A673 (cell line): Measurements from ENCODE around the gene ZMYND11. TPM values are rescaled to one million over a fixed set of nuclear protein-coding genes. Genes with fewer than 3 reads are reported as not detected.

Experiments
- BruUV-seq: library from RNA; stranded (reverse); fragments of 400-500 nt; replicated peaks from 2 replicates; lab custom pipeline; 2021; lab: Mats Ljungman, UMichigan
- CTCF ChIA-PET: fragments of 300-600 bp; sonication (Branson Sonifier 250); formaldehyde crosslinking; loops from one replicate; lab custom pipeline; 2022; ENCODE audit warnings: antibody characterized with exemption; lab: Charles Lee
- POLR2A ChIA-PET: fragments of 300-600 bp; sonication (Branson Sonifier 250); formaldehyde crosslinking; loops from one replicate; lab custom pipeline; 2022; ENCODE audit warnings: antibody characterized with exemption; ENCODE audit not compliant: low non-redundant PET; lab: Charles Lee
- DNase-seq: peaks from one replicate; pipeline ENCODE4 v3.0.0-alpha.2; 2015; ENCODE audit warnings: low spot score
- H3K27ac ChIP-seq: fragments of 200-600 bp; sonication (generic); 2 replicates; pipeline ENCODE4 v1.5.1; 2016; ENCODE audit warnings: mixed run types, low read depth, mild to moderate bottlenecking, mixed read lengths, antibody characterized with exemption, low read length; ENCODE audit not compliant: poor library complexity, severe bottlenecking
- H3K27me3 ChIP-seq: fragments of 200-600 bp; sonication (generic); replicated peaks from 2 replicates; pipeline ENCODE4 v1.6.1; 2017; ENCODE audit warnings: mixed run types, low read depth, mild to moderate bottlenecking, mixed read lengths, antibody characterized with exemption, low read length; ENCODE audit not compliant: insufficient read depth, poor library complexity
- H3K36me3 ChIP-seq: fragments of 200-600 bp; sonication (generic); 2 replicates; pipeline ENCODE4 v1.6.1; 2016; ENCODE audit warnings: mixed run types, mild to moderate bottlenecking, mixed read lengths, antibody characterized with exemption, low read length; ENCODE audit not compliant: insufficient read depth, poor library complexity, severe bottlenecking
- H3K4me1 ChIP-seq: fragments of 200-600 bp; sonication (generic); 2 replicates; pipeline ENCODE4 v1.6.1; 2017; ENCODE audit warnings: mixed run types, mild to moderate bottlenecking, mixed read lengths, antibody characterized with exemption, low read length; ENCODE audit not compliant: insufficient read depth, poor library complexity, severe bottlenecking
- H3K4me3 ChIP-seq: fragments of 200-600 bp; sonication (generic); 2 replicates; pipeline ENCODE4 v1.5.1; 2016; ENCODE audit warnings: low read depth, mixed run types, mild to moderate bottlenecking, mixed read lengths, low read length; ENCODE audit not compliant: poor library complexity, severe bottlenecking
- H3K9me3 ChIP-seq: fragments of 200-600 bp; sonication (generic); 2 replicates; pipeline ENCODE4 v1.6.1; 2016; ENCODE audit warnings: mixed run types, low read depth, mild to moderate bottlenecking, mixed read lengths, antibody characterized with exemption, low read length; ENCODE audit not compliant: poor library complexity, severe bottlenecking
- EZH2 ChIP-seq: fragments of 200-600 bp; sonication (generic); IDR thresholded peaks from 2 replicates; pipeline ENCODE4 v1.6.1; 2017; ENCODE audit warnings: borderline replicate concordance, low read depth, mild to moderate bottlenecking, mixed read lengths, antibody characterized with exemption, low read length; ENCODE audit not compliant: poor library complexity, severe bottlenecking
- intact Hi-C: fragments of 100-400 bp; cut with micrococcal nuclease; formaldehyde crosslinking; loops from one replicate; pipeline ENCODE4 v1.10.0; 2022; ENCODE audit not compliant: unreplicated experiment
- total RNA-seq: library from RNA; stranded (reverse); gene quantifications from 2 replicates; pipeline ENCODE4 v1.2.3, GENCODE V29; 2021
- TF ChIP-seq, protein P1 (sequence below): fragments of 300-800, 200-600 bp; sonication (generic); conservative IDR thresholded peaks from 2 replicates; pipeline ENCODE4 v1.5.1; 2017; ENCODE audit warnings: low read depth, mild to moderate bottlenecking, antibody characterized with exemption, low read length, moderate library complexity, mixed read lengths

Gene ZMYND11
- total RNA-seq, 1 experiment from 2014 or later = 82.8 TPM

DNA sequence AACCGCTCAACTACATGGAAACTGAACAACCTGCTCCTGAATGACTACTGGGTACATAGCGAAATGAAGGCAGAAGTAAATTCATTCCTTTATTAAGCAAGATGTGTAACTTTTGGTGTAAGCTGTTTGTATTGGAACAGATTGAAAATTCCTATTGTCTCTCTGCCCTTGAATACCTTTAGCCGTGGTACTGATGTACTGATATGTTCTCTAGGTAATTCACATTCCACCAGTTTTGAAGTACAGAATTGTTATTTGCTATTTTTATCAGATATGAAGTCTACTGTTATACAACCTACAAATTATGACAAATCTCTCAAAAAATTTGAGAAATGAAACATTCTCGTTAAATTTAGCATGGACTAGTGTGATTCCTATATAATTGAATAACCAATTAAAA lies 17.7 kb downstream of the ZMYND11 start:
- no peak for DNase-seq
- Histone ChIP-seq H3K27me3 (no peaks in the 10 kb centered on the region), H3K27ac (no peak overlapping the region), H3K9me3 (no peaks in the 10 kb centered on the region), H3K36me3 (no peaks in the 10 kb centered on the region), H3K4me1 (peaks cover 7% of the 10 kb centered on the region), H3K4me3 (no peak overlapping the region)
- intact Hi-C loops = no loop called here
- TF ChIP-seq, protein P1, sequence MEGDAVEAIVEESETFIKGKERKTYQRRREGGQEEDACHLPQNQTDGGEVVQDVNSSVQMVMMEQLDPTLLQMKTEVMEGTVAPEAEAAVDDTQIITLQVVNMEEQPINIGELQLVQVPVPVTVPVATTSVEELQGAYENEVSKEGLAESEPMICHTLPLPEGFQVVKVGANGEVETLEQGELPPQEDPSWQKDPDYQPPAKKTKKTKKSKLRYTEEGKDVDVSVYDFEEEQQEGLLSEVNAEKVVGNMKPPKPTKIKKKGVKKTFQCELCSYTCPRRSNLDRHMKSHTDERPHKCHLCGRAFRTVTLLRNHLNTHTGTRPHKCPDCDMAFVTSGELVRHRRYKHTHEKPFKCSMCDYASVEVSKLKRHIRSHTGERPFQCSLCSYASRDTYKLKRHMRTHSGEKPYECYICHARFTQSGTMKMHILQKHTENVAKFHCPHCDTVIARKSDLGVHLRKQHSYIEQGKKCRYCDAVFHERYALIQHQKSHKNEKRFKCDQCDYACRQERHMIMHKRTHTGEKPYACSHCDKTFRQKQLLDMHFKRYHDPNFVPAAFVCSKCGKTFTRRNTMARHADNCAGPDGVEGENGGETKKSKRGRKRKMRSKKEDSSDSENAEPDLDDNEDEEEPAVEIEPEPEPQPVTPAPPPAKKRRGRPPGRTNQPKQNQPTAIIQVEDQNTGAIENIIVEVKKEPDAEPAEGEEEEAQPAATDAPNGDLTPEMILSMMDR = no peak
- TF ChIP-seq EZH2 = no peak
- no TSS peak for BruUV-seq
- CTCF ChIA-PET = no interaction called here
- POLR2A ChIA-PET = no interaction called here

DNA sequence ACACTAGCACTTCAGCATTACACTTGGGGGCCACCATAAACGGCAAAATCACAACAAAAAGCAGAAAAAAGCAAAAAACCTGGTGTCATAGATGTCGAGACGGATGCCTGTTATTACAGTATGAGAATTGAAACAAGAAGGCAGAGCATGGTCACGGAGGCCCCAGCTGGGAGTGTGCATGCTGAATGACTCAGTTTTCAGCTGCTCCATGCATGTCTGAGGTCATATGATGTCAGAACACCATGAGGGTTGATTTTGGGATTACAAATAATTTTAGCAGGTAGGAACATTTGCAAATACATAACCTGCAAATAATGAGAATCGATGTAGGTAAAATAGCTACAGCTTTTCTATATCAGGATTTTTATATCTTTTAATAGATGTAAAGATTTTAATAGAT lies 19.1 kb downstream of the ZMYND11 start:
- peaks cover 8% of the 10 kb centered on the region for H3K4me1 ChIP-seq
- CTCF ChIA-PET = no interaction called here
- H3K36me3 ChIP-seq = no peaks in the 10 kb centered on the region
- DNase-seq = no peak
- TF ChIP-seq EZH2 = no peak
- TF ChIP-seq, protein P1 = no peak
- POLR2A ChIA-PET = no interaction called here
- intact Hi-C loops = no loop called here
- H3K9me3 ChIP-seq = no peaks in the 10 kb centered on the region
- no peak overlapping the region for H3K27ac ChIP-seq
- H3K4me3 ChIP-seq = no peak overlapping the region
- BruUV-seq = no TSS peak
- H3K27me3 ChIP-seq = no peaks in the 10 kb centered on the region

DNA sequence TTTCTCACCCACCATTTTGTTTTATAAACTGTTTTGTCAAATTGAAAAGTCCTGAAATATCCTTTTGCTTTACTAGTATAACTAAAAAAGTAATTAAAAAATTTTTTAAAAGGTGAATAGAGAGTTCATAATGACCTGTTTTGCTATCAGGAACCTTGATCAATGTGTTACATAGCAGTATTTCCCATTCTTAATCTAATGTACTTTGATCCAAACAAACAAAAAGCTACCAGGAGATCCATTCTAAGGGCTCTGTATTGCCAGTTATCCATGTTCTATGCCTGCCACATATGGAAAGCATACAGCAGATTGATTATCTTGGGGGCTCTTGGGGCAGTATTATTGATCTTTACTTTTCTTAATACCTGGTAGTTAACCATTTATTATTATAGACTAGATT lies 32.1 kb downstream of the ZMYND11 start:
- peaks cover 3% of the 10 kb centered on the region for H3K36me3 ChIP-seq
- no TSS peak for BruUV-seq
- no peaks in the 10 kb centered on the region for H3K4me1 ChIP-seq
- ChIA-PET POLR2A (no interaction called here), CTCF (no interaction called here)
- intact Hi-C loops = no loop called here
- H3K4me3 ChIP-seq = no peak overlapping the region
- no peaks in the 10 kb centered on the region for H3K27me3 ChIP-seq
- TF ChIP-seq EZH2 = no peak
- TF ChIP-seq, protein P1 = no peak
- peaks cover 43% of the 10 kb centered on the region for H3K9me3 ChIP-seq
- no peak for DNase-seq
- H3K27ac ChIP-seq = no peak overlapping the region
